ENCODE data around the gene FAM216A. TPM values are rescaled to one million over a fixed set of nuclear protein-coding genes. Genes with fewer than 3 reads are reported as not detected.
A peak's percentile ranks its signal among the peaks of the same experiment; 100 is the strongest.

FAM216A gene
- total and polyA plus RNA-seq, 2 of the 4 experiments (the other 2 are of a cell fraction): 14.0 to 31.1 TPM

GRCh38 chr12:110531741-110532333 lies 63.2 kb downstream of the FAM216A start:
- no peak overlapping the region for H4K91ac ChIP-seq (ENCODE audit: insufficient read depth, low read depth, low read length)
- dilution Hi-C loops (cut with HindIII; ENCODE audit: low sequenced_read_pairs, unreplicated experiment): no loop called here
- no peak overlapping the region for H2BK20ac ChIP-seq (ENCODE audit: low read depth, low read length)
- TF ChIP-seq BHLHE40 (IDR thresholded peaks at IDR 0.05; ENCODE audit: low read depth, low read length): no peak
- TF ChIP-seq RAD21 (IDR thresholded peaks at IDR 0.05; ENCODE audit: low read length): no peak
- TF ChIP-seq FOS (IDR thresholded peaks at IDR 0.05; ENCODE audit: low read depth, low read length): peak; percentile 30; the same call in 1 of the 2 replicates
- ChIA-PET CTCF (no interaction called here), POLR2A (ENCODE audit: unreplicated experiment) (no interaction called here)
- peaks cover 23 to 26% of the 10 kb centered on the region in 2 experiments for H3K79me1 ChIP-seq (ENCODE audit: low read depth in 1 of 2, low read length in 2 of 2)
- no peak overlapping the region for H3K4ac ChIP-seq (ENCODE audit: low read depth, low read length)
- H3K9me3 ChIP-seq (ENCODE audit: control insufficient read depth, insufficient read depth, low read length): no peaks in the 10 kb centered on the region
- peaks cover 8% of the 10 kb centered on the region; the same call in 1 of the 2 replicates for H4K20me1 ChIP-seq (ENCODE audit: insufficient read depth, low read length)
- no peak overlapping the region for H4K8ac ChIP-seq (ENCODE audit: low read depth in 2 of 2, low read length in 2 of 2)
- no peak overlapping the region for H2BK5ac ChIP-seq (ENCODE audit: low read depth, low read length, poor library complexity, severe bottlenecking)
- peak; percentile 66 for ATAC-seq (ENCODE audit: low read depth)
- no TSS peak for BruUV-seq (replicated peaks)
- 0 out of 2 replicates have a peak overlapping the region, but pooled peaks have one; percentile 65 for H2AK5ac ChIP-seq (ENCODE audit: low read depth, low read length)
- peaks cover 8% of the 10 kb centered on the region for H3K36me3 ChIP-seq (ENCODE audit: control insufficient read depth, insufficient read depth, low read length)
- peaks cover 6% of the 10 kb centered on the region for H3K9me1 ChIP-seq (ENCODE audit: insufficient read depth, low read length)
- H2BK120ac ChIP-seq (ENCODE audit: low read depth, low read length): no peak overlapping the region
- H2AK9ac ChIP-seq (replicated peaks; ENCODE audit: low read depth, low read length, poor library complexity): no peak overlapping the region
- H3K4me1 ChIP-seq (ENCODE audit: control insufficient read depth, insufficient read depth, low read length): peaks cover 10% of the 10 kb centered on the region
- in situ Hi-C loops (cut with MboI; ENCODE audit: low sequenced_read_pairs): no loop called here
- H3K9ac ChIP-seq (ENCODE audit: low read depth, low read length): no peak overlapping the region
- no peak overlapping the region for H4K5ac ChIP-seq (ENCODE audit: low read depth, low read length)
- WGBS, 2 experiments (ENCODE audit: extremely low coverage in 2 of 2, insufficient read length in 1 of 2): no CpG with 5 or more reads among the region's 2 CpGs
- no peak overlapping the region; the same call in 1 of the 2 replicates for H3K4me2 ChIP-seq (ENCODE audit: low read depth, low read length)
- no peak overlapping the region for H2AFZ ChIP-seq (replicated peaks; ENCODE audit: low read length, poor library complexity)
- no peak overlapping the region for H3K56ac ChIP-seq (ENCODE audit: extremely low read depth, insufficient read depth, low read length)
- no peak overlapping the region; the same call in 2 of the 3 replicates for H2BK15ac ChIP-seq (ENCODE audit: low read depth, low read length)
- H3K14ac ChIP-seq (replicated peaks; ENCODE audit: low read depth, low read length): no peak overlapping the region
- DNase-seq: peak; percentile 53
- no peak overlapping the region; the same call in 1 of the 2 replicates for H3K18ac ChIP-seq (ENCODE audit: low read depth, low read length)
- no peaks in the 10 kb centered on the region for H3K27me3 ChIP-seq (ENCODE audit: control insufficient read depth, insufficient read depth, low read length)
- H3K4me3 ChIP-seq (ENCODE audit: insufficient read depth, low read depth, low read length): no peak overlapping the region
- H3K27ac ChIP-seq (ENCODE audit: insufficient read depth, low read length): no peak overlapping the region
- no peak overlapping the region for H3K23ac ChIP-seq (ENCODE audit: low read depth, low read length)
- intact Hi-C loops (cut with micrococcal nuclease): no loop called here

All from IMR-90 (cell line).